Activated CD8-positive, alpha-beta memory T cell treated with anti-CD3 and anti-CD28 coated beads for 1 hour (primary cell): ENCODE data around the gene ACTG2.
A peak's percentile ranks its signal among the peaks of the same experiment; 100 is the strongest.

Source experiments
- DNase-seq, 2 donors: peaks; one replicate each; pipeline ENCODE4 v3.0.0-alpha.2; 2020; ENCODE audit warnings: low read depth in 1 of 2; ENCODE audit errors: extremely low read depth in 1 of 2

Gene ACTG2

DNA sequence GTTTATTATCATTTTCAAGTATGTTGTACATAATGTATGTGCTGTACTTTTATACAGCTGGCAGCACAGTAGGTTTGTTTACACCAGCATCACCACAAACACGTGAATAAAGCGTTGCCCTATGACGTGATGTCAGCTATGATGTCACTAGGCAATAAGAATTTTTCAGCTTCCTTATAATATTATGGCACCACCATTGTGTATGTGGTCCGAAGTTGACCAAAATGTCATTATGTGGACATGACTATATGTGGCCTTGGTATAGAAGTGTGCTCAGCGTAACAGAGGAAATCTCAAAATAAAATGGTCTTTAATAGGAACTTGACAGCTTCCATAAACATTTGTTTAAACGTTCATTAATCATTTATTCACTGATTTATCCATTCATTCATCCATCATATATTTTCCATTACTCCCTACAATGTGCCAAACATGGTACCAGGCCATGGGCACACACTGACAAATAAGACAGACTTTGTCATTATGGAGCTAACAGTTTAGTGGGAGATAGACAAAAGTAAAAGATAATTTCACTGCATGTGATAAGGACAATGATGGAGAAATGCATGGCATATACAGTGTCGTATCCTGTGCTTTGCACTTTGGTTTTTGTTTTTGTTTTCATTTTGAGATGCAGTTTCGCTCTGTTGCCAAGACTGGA, 18.9 kb downstream of the ACTG2 start:
- no peak for DNase-seq

GRCh38 chr2:73913414-73914054, 20.7 kb downstream of the ACTG2 start:
- DNase-seq = no peak

- no peak for DNase-seq
These were observed 21.9 kb downstream of the ACTG2 start for GRCh38 chr2:73914667-73915066.

- DNase-seq = no peak
These were observed 22.7 kb downstream of the ACTG2 start for GRCh38 chr2:73915437-73915993.

GRCh38 chr2:73916666-73917065, 23.9 kb downstream of the ACTG2 start:
- no peak for DNase-seq

- no peak for DNase-seq
These were observed 24.5 kb downstream of the ACTG2 start for GRCh38 chr2:73917296-73917695.

- no peak for DNase-seq
These were observed 24.9 kb downstream of the ACTG2 start for GRCh38 chr2:73917696-73918207.

- DNase-seq = no peak
These were observed 26.0 kb downstream of the ACTG2 start for GRCh38 chr2:73918856-73919255.

DNA sequence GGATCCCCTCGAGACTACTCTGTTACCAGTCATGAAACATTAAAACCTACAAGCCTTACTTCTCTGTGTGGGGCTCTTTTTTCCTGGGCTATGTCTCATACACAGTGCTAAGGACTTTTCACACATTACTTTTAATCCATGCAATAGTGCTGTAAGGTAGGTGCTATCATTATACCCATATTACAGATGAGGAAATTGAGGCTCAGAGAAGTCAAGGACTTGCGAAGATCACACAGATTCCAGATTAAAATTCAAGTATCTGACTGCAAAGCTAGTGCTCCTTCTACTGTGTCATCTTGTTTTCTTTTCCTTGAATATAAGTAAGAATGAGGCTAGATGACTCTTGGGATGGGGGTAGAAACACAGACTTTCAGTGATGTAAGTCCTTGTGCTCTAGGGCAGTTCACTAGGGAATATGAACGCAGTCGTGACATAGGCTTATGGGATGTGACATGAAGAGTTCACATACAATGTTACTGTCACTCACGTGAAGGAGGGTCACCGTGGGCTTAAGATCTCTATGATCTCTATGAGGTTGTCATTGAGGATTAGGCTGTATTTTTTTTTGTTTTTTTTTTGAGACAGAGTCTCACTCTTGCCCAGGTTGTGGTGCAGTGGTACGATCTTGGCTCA, 26.9 kb downstream of the ACTG2 start:
- DNase-seq = no peak

- DNase-seq = no peak
These were observed 28.1 kb downstream of the ACTG2 start for GRCh38 chr2:73920577-73921545.

GRCh38 chr2:73921581-73921980, 28.8 kb downstream of the ACTG2 start:
- DNase-seq = no peak

DNA sequence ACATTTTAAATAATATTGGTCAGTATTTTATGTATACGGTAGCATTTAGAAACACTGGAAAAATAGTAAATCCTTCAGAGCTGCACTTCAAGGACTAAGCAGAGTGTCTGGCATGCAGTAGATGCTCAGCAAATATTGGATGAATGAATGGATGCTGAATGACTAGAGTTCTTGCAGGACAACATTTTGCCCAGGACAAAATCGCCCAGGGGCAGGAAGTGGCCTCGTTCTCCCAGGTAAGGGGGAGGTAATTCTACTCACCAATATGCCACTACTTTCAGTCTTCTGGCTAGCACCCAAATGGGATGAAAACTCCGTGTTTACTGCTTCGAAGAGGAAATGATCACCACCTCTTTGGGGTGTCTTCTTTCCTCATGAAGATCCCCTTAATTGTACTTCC, 29.9 kb downstream of the ACTG2 start:
- DNase-seq = no peak

- DNase-seq = no peak
These were observed 32.4 kb downstream of the ACTG2 start for GRCh38 chr2:73925033-73925704.

GRCh38 chr2:73925853-73926492, 33.2 kb downstream of the ACTG2 start:
- DNase-seq = no peak

DNA sequence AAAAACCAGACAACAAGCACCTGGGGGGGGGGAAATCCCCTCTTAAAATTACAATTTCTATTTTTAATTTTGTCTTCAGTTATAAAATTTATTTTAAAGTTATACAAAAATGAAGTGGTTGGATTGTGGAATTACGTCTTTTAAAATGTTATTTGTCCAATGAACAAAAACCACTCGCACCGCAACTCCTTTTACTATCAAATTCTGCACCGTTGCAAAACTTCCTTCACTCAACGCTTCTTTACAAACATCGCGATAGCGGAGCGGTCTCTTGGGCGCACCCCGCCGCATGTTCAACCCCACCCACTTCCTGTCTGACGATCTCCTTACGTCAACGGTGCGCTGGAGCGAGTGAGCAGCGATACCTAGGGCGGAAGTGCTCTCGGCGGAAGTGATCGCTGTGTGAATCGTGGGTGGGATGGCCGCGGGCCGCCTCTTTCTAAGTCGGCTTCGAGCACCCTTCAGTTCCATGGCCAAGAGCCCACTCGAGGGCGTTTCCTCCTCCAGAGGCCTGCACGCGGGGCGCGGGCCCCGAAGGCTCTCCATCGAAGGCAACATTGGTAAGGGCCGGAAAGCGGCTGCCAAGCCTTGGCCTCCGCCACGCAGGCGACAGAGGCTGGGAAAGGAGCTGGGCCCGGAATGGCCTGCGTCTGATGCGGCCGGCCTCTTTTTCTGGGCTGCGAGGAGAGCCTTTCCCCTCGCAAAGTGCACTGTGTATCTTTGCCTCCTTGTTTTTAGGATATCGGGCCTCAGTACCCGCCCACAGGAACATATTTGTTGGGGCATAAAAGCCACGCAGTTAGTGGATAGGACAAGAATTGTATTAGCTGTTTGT, 33.9 kb downstream of the ACTG2 start, which contains the start of gene DGUOK:
Gene DGUOK, plus strand, starts transcription at position 388 of the 835 bp plus-strand sequence. Its CDS starts 31 bp downstream, at position 419.
- peak; percentile 91 to 92 for DNase-seq

GRCh38 chr2:73927344-73927743, 34.5 kb downstream of the ACTG2 start:
- DNase-seq = no peak

GRCh38 chr2:73928963-73929347, 36.1 kb downstream of the ACTG2 start:
- no peak for DNase-seq

DNA sequence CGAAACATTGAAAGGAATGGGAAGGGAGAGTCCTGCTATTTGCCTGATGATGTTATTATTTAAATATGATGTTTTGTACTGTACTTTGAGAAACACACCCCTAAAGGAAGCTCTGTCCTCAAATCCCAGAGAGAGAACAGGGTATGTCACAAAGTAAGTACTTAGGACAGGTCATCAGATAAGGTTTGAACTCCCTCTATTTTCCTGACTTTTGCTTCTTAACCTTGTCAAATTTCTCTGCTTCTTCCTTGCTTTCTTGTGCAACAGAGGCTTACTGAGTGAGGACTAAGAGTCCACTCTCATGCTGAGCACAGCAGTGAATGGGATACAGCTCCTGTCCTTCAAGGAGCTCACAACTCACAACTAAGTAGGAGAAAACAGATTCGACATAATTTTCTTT, 37.6 kb downstream of the ACTG2 start:
- no peak for DNase-seq
